GM21737 (cell line): ENCODE data around the gene SIRT3.
"Not testable (repeated sequence)": the region's sequence is repeated elsewhere in the genome, so short reads cannot be mapped to it uniquely, and the experiment has no call there.

Experiments used
- ATAC-seq: cut with Tn5 transposase; IDR thresholded peaks from one replicate; pipeline ENCODE4 v1.9.1; 2021; ENCODE audit warnings: mild to moderate bottlenecking, moderate library complexity; ENCODE audit not compliant: unreplicated experiment

Gene SIRT3

DNA sequence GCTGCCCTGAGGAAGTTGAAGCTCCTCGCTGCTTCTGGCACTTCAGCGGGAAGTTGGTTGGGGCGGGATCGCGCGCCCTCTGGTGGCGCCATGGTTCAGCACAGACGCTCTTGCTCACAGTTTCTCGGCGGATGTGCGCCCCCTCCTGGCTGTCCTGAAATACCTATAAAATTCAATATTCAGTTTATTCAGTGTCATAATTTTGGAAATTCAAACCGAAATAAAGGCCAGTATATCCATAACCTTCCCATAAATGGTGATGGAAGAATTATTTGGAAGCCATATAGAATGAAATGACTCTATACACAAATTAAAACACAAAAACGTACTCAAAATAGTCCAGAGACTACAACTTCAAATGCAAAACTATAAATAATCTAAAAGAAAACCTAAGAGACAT, 55.9 kb downstream of the SIRT3 start:
- not testable (repeated sequence) for ATAC-seq
